Measurements from ENCODE around the gene NDST1. TPM values are rescaled to one million over a fixed set of nuclear protein-coding genes. Genes with fewer than 3 reads are reported as not detected.

NDST1 gene
- total RNA-seq, 1 donor = 104 TPM

DNA sequence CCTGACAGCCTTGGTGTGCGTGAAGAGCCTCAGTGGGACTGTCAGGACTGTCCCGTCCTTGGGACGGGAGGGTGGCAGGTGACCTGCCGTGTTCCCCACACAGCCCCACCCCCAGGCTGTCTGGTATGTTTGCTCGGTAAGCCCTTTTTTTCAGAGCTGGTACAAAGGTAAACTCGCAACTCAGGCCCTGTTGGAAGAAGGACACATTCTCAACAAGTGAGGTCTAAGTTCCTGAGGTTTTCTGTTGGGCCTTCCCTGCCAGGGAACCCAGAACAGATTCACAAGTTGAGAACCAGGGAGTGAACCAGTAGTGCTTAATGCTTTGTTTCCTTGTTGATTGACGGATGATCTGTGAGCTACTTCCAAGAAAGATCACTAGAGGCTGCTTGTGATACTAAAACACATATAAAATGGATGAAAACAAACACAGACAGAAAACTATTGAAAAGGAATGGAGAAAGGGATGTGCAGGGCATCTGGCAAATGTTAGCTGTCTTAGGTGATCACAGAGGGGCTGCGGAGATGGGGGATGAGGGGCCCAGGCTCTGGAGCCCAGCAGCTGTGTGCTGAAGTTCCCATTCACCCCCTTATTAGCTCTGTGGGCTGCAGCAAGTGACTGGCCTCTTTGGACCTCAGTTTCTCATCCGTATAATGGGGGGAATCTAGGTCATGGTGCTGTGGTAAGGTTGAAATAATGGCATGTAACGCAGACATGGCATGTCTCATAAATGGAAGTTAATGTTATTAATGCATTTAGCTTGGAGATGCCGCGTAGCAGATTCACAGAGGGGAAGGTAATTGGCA is 2.7 kb downstream of the NDST1 start:
- TF ChIP-seq, protein P1, sequence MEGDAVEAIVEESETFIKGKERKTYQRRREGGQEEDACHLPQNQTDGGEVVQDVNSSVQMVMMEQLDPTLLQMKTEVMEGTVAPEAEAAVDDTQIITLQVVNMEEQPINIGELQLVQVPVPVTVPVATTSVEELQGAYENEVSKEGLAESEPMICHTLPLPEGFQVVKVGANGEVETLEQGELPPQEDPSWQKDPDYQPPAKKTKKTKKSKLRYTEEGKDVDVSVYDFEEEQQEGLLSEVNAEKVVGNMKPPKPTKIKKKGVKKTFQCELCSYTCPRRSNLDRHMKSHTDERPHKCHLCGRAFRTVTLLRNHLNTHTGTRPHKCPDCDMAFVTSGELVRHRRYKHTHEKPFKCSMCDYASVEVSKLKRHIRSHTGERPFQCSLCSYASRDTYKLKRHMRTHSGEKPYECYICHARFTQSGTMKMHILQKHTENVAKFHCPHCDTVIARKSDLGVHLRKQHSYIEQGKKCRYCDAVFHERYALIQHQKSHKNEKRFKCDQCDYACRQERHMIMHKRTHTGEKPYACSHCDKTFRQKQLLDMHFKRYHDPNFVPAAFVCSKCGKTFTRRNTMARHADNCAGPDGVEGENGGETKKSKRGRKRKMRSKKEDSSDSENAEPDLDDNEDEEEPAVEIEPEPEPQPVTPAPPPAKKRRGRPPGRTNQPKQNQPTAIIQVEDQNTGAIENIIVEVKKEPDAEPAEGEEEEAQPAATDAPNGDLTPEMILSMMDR (IDR thresholded peaks at IDR 0.05; ENCODE audit: extremely low read depth, low read depth, low read length) = no peak
- H3K9me3 ChIP-seq (ENCODE audit: low read depth, low read length) = no peaks in the 10 kb centered on the region
- peaks cover 94% of the 10 kb centered on the region for H3K79me2 ChIP-seq (ENCODE audit: insufficient read depth, low read length)
- peak; percentile 63 for DNase-seq (ENCODE audit: insufficient read length, low spot score, missing footprints)
- H4K20me1 ChIP-seq (ENCODE audit: insufficient read depth, low read length) = peaks cover 29% of the 10 kb centered on the region
- peaks cover 23% of the 10 kb centered on the region for H3K36me3 ChIP-seq (ENCODE audit: insufficient read depth, low read length)
- H2AFZ ChIP-seq (ENCODE audit: low read length) = no peak overlapping the region
- no peak overlapping the region for H3K4me3 ChIP-seq (ENCODE audit: insufficient read depth, low read length)
- H3K27me3 ChIP-seq (ENCODE audit: insufficient read depth, low read length) = no peaks in the 10 kb centered on the region
- no peak overlapping the region for H3K4me2 ChIP-seq (ENCODE audit: insufficient read depth, low read length)
- peaks cover 77% of the 10 kb centered on the region for H3K4me1 ChIP-seq (ENCODE audit: insufficient read depth, low read length)
- peak overlapping the region; percentile 98 for H3K27ac ChIP-seq (ENCODE audit: low read depth, low read length)

DNA sequence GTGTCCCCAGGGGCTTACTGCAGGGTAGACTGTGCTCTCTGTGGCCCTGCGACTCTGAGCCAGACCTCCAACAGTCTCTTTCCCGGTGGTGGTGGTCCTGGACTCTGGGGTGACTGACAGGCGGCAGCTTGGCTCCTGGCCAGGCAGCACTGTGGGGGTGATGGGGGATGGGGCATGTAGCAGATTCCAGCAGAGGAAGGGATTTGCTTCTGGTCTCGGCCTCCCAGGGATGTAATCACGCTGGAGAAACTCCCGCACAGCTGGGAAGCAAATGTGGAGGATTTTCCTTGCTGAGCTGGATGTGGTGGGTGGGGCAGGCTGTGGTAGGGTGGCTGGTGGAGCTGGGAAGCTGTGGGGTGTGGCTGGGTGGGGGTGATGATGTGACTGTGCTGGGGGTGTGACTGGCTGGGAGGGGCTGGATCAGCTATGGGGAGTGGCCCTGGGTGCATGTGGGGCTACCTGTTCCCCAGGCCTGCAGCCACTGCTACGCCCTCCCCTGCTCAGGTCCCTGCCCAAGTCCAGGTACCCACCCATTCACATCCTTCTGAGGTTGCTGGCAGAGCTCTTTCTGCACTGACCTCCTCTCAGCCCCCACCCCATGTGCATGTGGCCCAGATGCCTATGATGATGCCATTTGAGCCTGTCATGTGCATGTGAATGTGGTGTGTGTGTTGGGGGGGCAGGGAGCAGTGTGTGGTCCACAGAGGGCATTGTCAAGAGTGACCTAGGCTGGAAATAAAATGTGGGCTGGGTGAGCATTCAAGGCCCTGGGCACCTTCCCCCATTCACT is 3.8 kb downstream of the NDST1 start:
- Histone ChIP-seq H3K79me2 (ENCODE audit: insufficient read depth, low read length) (peaks cover 90% of the 10 kb centered on the region), H3K4me1 (ENCODE audit: insufficient read depth, low read length) (peaks cover 84% of the 10 kb centered on the region), H3K4me2 (ENCODE audit: insufficient read depth, low read length) (no peak overlapping the region), H2AFZ (ENCODE audit: low read length) (no peak overlapping the region), H3K36me3 (ENCODE audit: insufficient read depth, low read length) (peaks cover 16% of the 10 kb centered on the region), H3K4me3 (ENCODE audit: insufficient read depth, low read length) (no peak overlapping the region), H4K20me1 (ENCODE audit: insufficient read depth, low read length) (peaks cover 26% of the 10 kb centered on the region), H3K27me3 (ENCODE audit: insufficient read depth, low read length) (no peaks in the 10 kb centered on the region), H3K9me3 (ENCODE audit: low read depth, low read length) (no peaks in the 10 kb centered on the region), H3K27ac (ENCODE audit: low read depth, low read length) (peak overlapping the region; percentile 98)
- DNase-seq (ENCODE audit: insufficient read length, low spot score, missing footprints) = peak; percentile 88
- TF ChIP-seq, protein P1 (IDR thresholded peaks at IDR 0.05; ENCODE audit: extremely low read depth, low read depth, low read length) = no peak

DNA sequence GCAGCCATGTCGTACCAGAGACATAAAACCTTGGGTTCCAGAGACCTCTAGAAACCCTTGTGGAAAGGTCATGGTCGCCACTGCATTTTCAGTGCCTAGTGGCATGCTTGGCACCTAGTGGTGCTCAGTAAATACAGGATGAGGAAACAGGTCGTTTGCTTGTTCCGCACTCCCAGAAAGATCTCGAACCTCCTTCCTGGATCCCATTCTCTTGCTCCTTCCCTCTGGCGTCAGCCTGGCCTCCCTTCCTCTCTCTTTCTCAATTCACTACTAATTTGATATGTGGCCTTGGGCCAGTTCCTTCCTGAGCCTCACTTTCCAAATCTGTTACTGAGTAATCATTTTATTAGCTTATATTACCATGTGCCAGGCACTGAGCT is 4.4 kb downstream of the NDST1 start:
- DNase-seq (ENCODE audit: insufficient read length, low spot score, missing footprints) = no peak
- TF ChIP-seq, protein P1 (IDR thresholded peaks at IDR 0.05; ENCODE audit: extremely low read depth, low read depth, low read length) = no peak
- Histone ChIP-seq H3K9me3 (ENCODE audit: low read depth, low read length) (no peaks in the 10 kb centered on the region), H3K4me3 (ENCODE audit: insufficient read depth, low read length) (no peak overlapping the region), H3K79me2 (ENCODE audit: insufficient read depth, low read length) (peaks cover 90% of the 10 kb centered on the region), H3K27ac (ENCODE audit: low read depth, low read length) (peak overlapping the region; percentile 98), H3K27me3 (ENCODE audit: insufficient read depth, low read length) (no peaks in the 10 kb centered on the region), H3K4me1 (ENCODE audit: insufficient read depth, low read length) (peaks cover 84% of the 10 kb centered on the region), H2AFZ (ENCODE audit: low read length) (no peak overlapping the region), H3K4me2 (ENCODE audit: insufficient read depth, low read length) (no peak overlapping the region), H3K36me3 (ENCODE audit: insufficient read depth, low read length) (peaks cover 16% of the 10 kb centered on the region), H4K20me1 (ENCODE audit: insufficient read depth, low read length) (peaks cover 24% of the 10 kb centered on the region)

Measured in osteoblast (primary cell).